ENCODE data around the gene FGF7.
"Not testable (repeated sequence)": the region's sequence is repeated elsewhere in the genome, so short reads cannot be mapped to it uniquely, and the experiment has no call there.

FGF7 gene

GRCh38 chr15:49490966-49491365 lies 67.9 kb downstream of the FGF7 start:
- Histone ChIP-seq H3K9me3 (no peaks in the 10 kb centered on the region), H3K27me3 (no peaks in the 10 kb centered on the region), H3K4me3 (no peak overlapping the region), H3K4me1 (no peaks in the 10 kb centered on the region), H3K9ac (no peak overlapping the region), H3K27ac (no peak overlapping the region), H3K4me2 (no peak overlapping the region), H4K20me1 (no peaks in the 10 kb centered on the region), H3K36me3 (no peaks in the 10 kb centered on the region)
- no peak for TF ChIP-seq Cebpa-rat (IDR thresholded peaks at IDR 0.05)

- Histone ChIP-seq H3K9ac (no peak overlapping the region), H3K27me3 (no peaks in the 10 kb centered on the region), H3K4me1 (no peaks in the 10 kb centered on the region), H3K9me3 (no peaks in the 10 kb centered on the region), H3K4me3 (no peak overlapping the region), H3K36me3 (no peaks in the 10 kb centered on the region), H3K4me2 (no peak overlapping the region), H3K27ac (no peak overlapping the region), H4K20me1 (no peaks in the 10 kb centered on the region)
- no peak for TF ChIP-seq Cebpa-rat (IDR thresholded peaks at IDR 0.05)
Measured at GRCh38 chr15:49492151-49492550, 69.1 kb downstream of the FGF7 start.

- Histone ChIP-seq H3K9ac (no peak overlapping the region), H3K9me3 (no peaks in the 10 kb centered on the region), H3K4me1 (no peaks in the 10 kb centered on the region), H3K27ac (no peak overlapping the region), H3K36me3 (no peaks in the 10 kb centered on the region), H3K4me3 (no peak overlapping the region), H3K27me3 (no peaks in the 10 kb centered on the region), H3K4me2 (no peak overlapping the region), H4K20me1 (no peaks in the 10 kb centered on the region)
- TF ChIP-seq Cebpa-rat (IDR thresholded peaks at IDR 0.05) = no peak
Measured at GRCh38 chr15:49492830-49493229, 69.8 kb downstream of the FGF7 start.

- H3K9ac ChIP-seq = no peak overlapping the region
- H3K4me1 ChIP-seq = no peaks in the 10 kb centered on the region
- H3K27ac ChIP-seq = no peak overlapping the region
Measured at GRCh38 chr15:49494842-49495241, 71.8 kb downstream of the FGF7 start.

GRCh38 chr15:49495993-49496753 lies 73.1 kb downstream of the FGF7 start:
- no peaks in the 10 kb centered on the region for H3K4me1 ChIP-seq
- no peak for TF ChIP-seq Cebpa-rat (IDR thresholded peaks at IDR 0.05)
- no peak overlapping the region for H3K4me3 ChIP-seq
- H3K9me3 ChIP-seq = 0 out of 2 replicates have a peak, but pooled peaks cover under 1% of the 10 kb centered on the region
- H3K36me3 ChIP-seq = no peaks in the 10 kb centered on the region
- no peak overlapping the region for H3K4me2 ChIP-seq
- H3K27ac ChIP-seq = no peak overlapping the region
- H3K9ac ChIP-seq = no peak overlapping the region
- H4K20me1 ChIP-seq = no peaks in the 10 kb centered on the region
- no peaks in the 10 kb centered on the region for H3K27me3 ChIP-seq

More at GRCh38 chr15:49494842-49495241, 71.8 kb downstream of the FGF7 start:
- no peaks in the 10 kb centered on the region for H4K20me1 ChIP-seq
- no peak overlapping the region for H3K4me2 ChIP-seq
- no peaks in the 10 kb centered on the region for H3K36me3 ChIP-seq
- no peak overlapping the region for H3K4me3 ChIP-seq
- no peaks in the 10 kb centered on the region for H3K9me3 ChIP-seq
- TF ChIP-seq Cebpa-rat (IDR thresholded peaks at IDR 0.05) = no peak
- H3K27me3 ChIP-seq = no peaks in the 10 kb centered on the region

- Histone ChIP-seq H4K20me1 (no peaks in the 10 kb centered on the region), H3K9me3 (peaks cover 17% of the 10 kb centered on the region), H3K27me3 (no peaks in the 10 kb centered on the region), H3K36me3 (no peaks in the 10 kb centered on the region), H3K4me3 (no peak overlapping the region), H3K9ac (no peak overlapping the region), H3K27ac (no peak overlapping the region), H3K4me1 (no peaks in the 10 kb centered on the region), H3K4me2 (no peak overlapping the region)
- no peak for TF ChIP-seq Cebpa-rat (IDR thresholded peaks at IDR 0.05)
Measured at GRCh38 chr15:49501586-49501985, 78.5 kb downstream of the FGF7 start.

- Histone ChIP-seq H3K4me2 (no peak overlapping the region), H3K9ac (no peak overlapping the region), H3K4me3 (no peak overlapping the region), H3K4me1 (no peaks in the 10 kb centered on the region), H4K20me1 (no peaks in the 10 kb centered on the region), H3K36me3 (no peaks in the 10 kb centered on the region), H3K27ac (no peak overlapping the region), H3K9me3 (peaks cover 15% of the 10 kb centered on the region), H3K27me3 (no peaks in the 10 kb centered on the region)
- no peak for TF ChIP-seq Cebpa-rat (IDR thresholded peaks at IDR 0.05)
Measured at GRCh38 chr15:49506341-49506740, 83.3 kb downstream of the FGF7 start.

- TF ChIP-seq Cebpa-rat (IDR thresholded peaks at IDR 0.05) = no peak
- no peaks in the 10 kb centered on the region for H3K36me3 ChIP-seq
- no peak overlapping the region for H3K4me2 ChIP-seq
- no peaks in the 10 kb centered on the region for H3K4me1 ChIP-seq
- no peak overlapping the region for H3K9ac ChIP-seq
- H3K4me3 ChIP-seq = no peak overlapping the region
- H3K27ac ChIP-seq = no peak overlapping the region
- H3K9me3 ChIP-seq = peaks cover 6% of the 10 kb centered on the region; the same call in 1 of the 2 replicates
- no peaks in the 10 kb centered on the region for H4K20me1 ChIP-seq
- no peaks in the 10 kb centered on the region for H3K27me3 ChIP-seq
Measured at GRCh38 chr15:49507261-49507660, 84.2 kb downstream of the FGF7 start.

GRCh38 chr15:49512739-49513138 lies 89.7 kb downstream of the FGF7 start:
- H3K36me3 ChIP-seq, H3K27me3 ChIP-seq, H3K9me3 ChIP-seq, H3K4me1 ChIP-seq, H3K27ac ChIP-seq, H3K4me3 ChIP-seq, H4K20me1 ChIP-seq, H3K9ac ChIP-seq, H3K4me2 ChIP-seq: not testable (repeated sequence)

- Histone ChIP-seq H3K9me3 (peaks cover 21% of the 10 kb centered on the region), H3K4me2 (no peak overlapping the region), H3K9ac (no peak overlapping the region), H3K4me1 (no peaks in the 10 kb centered on the region), H3K4me3 (no peak overlapping the region), H3K36me3 (no peaks in the 10 kb centered on the region), H3K27me3 (no peaks in the 10 kb centered on the region), H4K20me1 (no peaks in the 10 kb centered on the region), H3K27ac (no peak overlapping the region)
- TF ChIP-seq Cebpa-rat (IDR thresholded peaks at IDR 0.05) = no peak
Measured at GRCh38 chr15:49521802-49522201, 98.8 kb downstream of the FGF7 start.

GRCh38 chr15:49528289-49528688 lies 105.2 kb downstream of the FGF7 start:
- no peak overlapping the region for H3K4me2 ChIP-seq
- H3K4me1 ChIP-seq = no peaks in the 10 kb centered on the region
- H3K4me3 ChIP-seq = no peak overlapping the region
- no peak overlapping the region for H3K9ac ChIP-seq
- peaks cover 14% of the 10 kb centered on the region for H3K9me3 ChIP-seq
- H3K36me3 ChIP-seq = no peaks in the 10 kb centered on the region
- H3K27ac ChIP-seq = no peak overlapping the region
- TF ChIP-seq Cebpa-rat (IDR thresholded peaks at IDR 0.05) = no peak
- no peaks in the 10 kb centered on the region for H3K27me3 ChIP-seq
- no peaks in the 10 kb centered on the region for H4K20me1 ChIP-seq
